Stimulated activated CD4-positive, alpha-beta T cell treated with anti-CD3 and anti-CD28 coated beads, Interleukin-4, amount 100 ng/mL, for 1 hour (primary cell): ENCODE data around the gene ILK.

Experiments
- DNase-seq: peaks from one replicate; pipeline ENCODE4 v3.0.0-alpha.2; 2020

ILK gene

GRCh38 chr11:6638429-6638828 lies 34.9 kb downstream of the ILK start:
- no peak for DNase-seq

DNA sequence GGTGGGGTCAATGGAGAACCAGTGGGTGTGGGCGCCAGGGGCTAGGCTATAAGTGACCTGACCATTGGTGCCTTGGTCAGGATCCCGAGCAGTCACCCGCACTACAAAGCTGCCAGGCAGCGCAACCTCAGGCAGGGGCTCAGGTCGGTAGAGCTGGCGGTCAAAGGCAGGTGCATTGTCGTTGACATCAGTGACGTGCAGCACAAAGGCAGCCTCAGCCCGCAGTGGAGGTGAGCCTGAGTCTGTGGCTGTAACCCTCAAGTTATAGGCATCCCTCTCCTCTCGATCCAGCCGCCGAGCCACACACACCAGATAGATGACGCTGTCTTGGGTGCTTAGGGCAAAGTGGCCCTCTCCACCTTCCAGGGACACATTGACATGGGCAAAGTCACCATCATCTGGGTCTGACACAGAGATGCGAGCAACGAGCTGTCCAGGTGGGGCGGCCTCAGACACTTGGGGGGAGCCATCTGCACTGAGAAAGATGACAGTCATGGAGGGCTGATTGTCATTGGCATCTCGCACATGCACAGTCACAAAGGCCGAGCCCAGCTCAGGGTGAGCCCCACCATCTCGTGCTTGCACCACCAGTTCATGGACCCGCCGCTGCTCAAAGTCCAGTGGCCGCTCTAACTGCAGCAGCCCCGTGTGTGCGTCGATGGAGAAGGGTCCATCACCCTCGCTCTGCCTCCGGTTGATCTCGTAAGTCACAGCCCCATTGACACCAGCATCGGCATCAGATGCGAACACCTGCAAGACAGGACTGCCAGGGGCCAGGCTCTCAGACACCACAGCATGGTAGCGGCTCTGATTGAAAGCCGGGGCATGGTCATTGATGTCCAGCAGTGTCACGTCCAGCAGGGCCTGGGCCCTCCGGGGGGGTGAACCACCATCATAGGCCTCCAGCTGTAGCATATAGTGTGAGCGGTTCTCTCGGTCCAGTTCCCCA lies 36.7 kb downstream of the ILK start:
- DNase-seq = no peak

DNA sequence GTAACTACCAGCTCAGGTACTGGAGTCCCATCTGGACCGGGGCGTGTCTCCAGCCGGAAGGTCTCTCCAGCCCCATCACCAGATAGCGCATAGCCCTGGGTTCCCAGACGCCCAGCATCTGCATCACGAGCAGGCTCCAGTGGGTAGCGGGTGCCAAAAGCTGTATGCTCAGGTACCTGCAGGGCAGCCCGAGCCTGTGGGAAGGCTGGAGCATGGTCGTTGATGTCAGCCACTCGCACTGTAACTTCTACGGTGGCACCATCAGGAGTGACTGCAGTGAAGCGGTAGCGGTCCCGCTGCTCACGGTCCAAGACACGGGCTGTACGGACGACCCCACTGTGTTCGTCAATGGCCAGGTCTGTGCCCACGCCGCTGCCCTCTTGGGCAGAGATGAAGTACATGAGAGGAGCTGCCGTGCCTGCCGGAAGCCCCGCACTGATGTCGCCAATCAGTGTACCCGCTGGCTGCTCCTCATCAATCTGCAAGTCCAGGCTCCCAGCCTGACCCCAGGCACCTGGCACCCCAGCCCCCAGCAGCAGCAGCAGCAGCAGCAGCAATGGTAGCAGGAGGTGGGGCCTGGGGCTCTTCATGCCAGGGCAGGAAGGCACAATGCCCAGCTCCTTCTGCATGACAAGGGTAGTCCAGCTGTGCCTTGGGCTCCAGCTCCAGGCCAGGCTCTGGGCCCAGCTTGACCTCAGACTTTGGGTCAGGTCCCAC lies 37.6 kb downstream of the ILK start:
- DNase-seq = no peak

- no peak for DNase-seq
Observed at GRCh38 chr11:6642957-6643356, 39.4 kb downstream of the ILK start.

GRCh38 chr11:6646071-6646470 lies 42.5 kb downstream of the ILK start:
- no peak for DNase-seq

DNA sequence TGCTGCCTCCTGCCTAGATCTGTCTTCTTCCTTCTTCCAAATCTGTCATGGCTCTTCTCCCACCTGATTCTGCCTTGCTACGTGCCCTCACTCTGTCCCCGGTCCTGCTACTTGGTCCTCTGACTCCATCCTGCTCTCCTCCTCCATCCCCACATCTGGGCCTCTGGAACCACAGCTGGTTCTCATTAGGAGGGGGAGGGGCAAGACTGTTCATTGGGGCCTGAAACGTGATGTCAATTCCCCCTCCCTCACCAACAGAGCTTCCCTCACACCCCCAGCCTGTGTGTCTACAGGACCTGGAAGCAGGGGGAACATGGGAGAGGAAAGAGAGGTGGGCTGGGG lies 43.0 kb downstream of the ILK start:
- DNase-seq = no peak

DNA sequence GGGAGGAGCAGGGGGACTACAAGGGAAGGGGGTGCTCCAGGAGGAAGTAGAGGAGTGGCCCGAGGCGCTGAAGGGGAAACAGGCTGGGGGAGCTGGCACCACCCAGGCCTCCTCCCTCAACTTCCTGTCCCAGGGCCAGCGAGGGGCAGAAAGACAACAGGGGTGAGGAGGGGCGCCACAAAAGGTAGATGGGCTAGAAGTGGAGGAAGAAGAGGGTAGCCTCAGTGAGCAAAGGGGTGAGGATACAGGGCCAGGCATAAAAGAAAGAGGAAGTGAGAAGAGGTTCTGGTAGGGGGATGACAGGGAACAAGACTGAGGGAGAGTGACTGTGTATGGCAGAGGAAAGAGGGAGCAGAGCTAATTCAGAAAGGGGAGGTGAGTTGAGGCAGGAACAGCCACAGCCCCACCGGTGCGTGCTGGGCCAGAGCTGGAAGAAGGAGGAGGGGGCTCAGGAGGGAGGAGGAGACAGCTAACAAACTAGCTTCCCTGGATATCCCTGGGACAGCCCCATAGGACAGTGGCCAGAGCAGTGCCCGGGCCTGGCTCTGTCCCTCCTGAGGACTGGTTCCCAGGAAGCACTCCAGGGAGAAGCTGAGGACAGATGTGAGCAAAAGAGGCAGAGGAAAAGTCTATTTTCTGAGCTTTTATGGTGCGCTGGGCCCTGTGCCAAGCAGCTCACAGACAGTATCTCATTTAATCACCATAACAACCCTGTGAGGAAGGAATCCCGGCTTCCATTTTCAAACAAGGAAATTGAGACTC lies 43.5 kb downstream of the ILK start:
- DNase-seq = peak; percentile 25

DNA sequence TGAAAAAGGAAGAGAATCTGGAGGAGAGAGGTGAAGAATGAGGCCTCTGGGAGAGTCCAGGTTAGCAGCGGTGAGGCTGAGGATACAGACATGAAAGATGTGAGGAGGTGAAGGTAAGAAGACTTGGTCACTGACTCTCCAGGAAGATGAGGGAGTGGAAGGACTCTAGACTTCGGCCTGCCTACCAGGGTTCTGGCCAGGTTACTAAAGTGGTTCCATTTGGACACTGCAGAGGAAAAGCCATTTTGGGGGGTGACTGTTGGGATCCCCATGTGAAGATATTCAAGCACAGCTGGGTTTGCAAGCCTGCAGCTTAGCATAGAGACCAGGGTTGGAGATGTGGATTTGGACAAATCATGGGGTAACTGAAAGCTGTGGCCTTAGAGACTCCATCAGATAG lies 44.3 kb downstream of the ILK start:
- no peak for DNase-seq

- DNase-seq = no peak
Observed at GRCh38 chr11:6648501-6648900, 44.9 kb downstream of the ILK start.

GRCh38 chr11:6650104-6650503 lies 46.5 kb downstream of the ILK start:
- no peak for DNase-seq

DNA sequence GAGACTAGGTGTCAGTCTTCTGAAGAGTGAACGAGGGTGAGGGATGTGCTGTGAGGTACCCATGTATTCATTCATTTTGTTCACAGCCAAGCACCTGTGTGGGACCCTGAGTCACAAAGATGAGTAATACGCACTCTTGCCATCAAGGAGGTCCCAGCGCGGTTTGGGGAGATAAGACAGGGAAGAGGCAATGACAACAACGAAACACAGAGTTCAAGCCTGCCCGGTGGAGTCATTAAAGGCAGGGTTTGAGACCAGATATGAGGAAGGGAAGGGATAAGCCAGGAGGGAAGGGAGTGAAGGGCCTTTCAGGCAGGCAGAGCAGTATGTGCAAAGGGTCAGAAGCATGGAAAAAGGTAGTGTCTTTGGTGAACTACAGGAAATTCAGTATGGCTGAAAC lies 47.4 kb downstream of the ILK start:
- peak; percentile 18 for DNase-seq

- no peak for DNase-seq
Observed at GRCh38 chr11:6652182-6652581, 48.6 kb downstream of the ILK start.

DNA sequence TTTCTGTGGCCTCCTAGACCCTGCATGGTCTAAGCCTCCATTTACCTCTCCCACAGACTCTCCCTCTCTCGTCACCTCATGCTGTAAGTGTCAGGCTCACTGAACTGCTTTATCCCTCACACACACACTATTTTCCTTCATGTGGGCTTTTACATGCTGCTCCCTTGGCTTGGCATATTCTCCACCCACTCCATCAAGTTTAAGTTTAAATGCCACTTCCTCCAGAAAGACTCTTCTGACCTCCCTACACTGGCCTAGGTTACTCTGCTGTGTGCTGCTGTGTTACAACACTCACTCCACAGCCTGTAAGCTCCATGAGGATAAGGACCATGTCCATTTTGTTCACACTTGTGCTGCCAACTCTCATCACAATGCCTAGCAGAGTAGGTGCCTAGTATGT lies 49.5 kb downstream of the ILK start:
- DNase-seq = no peak

DNA sequence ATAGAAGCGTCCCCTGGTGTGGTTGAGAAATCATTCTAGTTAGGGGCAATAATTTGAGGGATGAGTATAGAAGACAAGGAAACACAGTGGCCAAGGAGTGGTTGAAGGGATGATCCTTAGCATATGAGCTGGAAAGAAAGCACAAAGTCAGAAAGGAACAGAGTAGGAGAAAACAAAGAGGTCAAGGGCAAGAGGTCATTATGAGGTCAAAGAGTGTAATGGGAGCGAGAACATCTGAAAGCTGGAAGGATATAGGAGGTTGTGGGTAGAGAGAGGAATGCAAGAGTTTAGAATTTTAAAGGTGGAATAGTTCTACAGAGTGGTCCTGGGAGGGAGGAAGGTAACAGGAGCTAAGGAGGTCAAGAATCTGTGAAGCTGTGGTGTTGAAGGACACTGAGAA lies 50.1 kb downstream of the ILK start:
- DNase-seq = no peak

DNA sequence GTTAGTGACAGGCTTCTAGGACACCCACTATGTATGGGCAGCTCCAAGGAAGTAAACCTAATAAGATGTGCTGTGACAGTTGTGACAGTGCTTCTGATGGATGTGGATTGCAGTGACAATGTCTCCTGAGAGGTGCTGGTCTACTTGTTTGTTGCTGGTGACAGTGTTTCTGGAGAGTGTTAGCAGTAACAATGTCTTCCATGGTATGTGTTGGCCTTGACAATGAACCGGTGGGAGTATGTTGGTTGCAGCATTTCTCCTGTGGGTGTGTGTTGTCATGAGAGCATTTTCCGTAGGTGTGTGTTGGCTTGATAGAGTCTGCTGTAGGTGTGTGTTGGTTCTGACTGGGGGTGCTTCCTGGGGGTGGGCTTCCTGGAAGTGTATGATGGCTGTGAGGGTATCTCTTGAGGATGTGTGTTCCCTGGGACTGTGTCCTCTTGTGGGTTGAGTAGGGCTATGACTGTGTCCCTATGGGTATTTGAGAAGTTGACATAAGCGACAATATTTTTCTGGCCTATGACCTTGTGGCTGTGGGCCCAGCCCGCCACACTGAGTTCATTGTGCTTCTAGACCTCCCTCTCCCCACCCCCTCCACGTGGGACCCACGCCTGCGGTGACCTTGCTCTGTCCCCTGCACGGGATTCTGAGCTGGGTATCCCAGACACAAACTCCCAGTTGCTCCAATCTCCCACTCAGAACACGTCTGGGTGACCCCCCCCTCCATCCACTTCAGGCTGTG lies 50.9 kb downstream of the ILK start:
- DNase-seq = no peak

DNA sequence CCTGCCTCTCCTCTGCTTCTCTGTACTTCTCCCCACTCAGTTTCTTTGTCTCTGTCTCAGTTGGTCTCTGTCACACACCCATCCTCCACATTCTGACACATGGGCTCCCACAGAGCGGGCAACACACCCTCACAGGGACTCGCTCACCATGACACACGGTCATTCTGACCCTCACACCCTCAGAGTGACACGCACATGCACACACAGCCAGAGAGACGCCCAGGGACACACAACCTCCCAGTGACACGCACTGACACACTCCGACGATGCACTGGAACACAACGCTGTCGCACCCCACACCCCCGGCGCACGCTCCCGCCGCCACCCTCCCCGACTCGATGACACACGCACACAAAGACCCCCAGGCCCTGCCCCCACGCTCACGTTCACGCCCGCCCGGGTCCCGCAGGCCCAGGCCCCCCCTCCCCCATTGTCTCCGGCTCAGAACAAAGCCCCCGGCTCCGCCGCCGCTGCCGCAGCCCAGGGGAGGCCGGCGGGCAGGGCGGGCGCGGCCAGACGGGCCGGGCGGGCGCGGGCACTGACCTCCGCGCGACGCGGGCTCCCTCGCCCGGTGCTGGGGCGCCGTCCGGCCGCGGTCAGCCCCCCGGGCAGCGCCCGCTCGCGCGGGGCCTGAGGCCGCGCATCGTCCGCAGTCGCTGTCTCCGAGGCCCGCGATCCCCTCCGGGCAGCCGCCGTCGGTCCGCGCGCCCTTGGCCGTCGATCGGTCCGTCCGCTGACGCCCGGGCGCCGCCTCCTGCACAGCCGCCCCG lies 51.6 kb downstream of the ILK start:
- DNase-seq = peak; percentile 43

DNA sequence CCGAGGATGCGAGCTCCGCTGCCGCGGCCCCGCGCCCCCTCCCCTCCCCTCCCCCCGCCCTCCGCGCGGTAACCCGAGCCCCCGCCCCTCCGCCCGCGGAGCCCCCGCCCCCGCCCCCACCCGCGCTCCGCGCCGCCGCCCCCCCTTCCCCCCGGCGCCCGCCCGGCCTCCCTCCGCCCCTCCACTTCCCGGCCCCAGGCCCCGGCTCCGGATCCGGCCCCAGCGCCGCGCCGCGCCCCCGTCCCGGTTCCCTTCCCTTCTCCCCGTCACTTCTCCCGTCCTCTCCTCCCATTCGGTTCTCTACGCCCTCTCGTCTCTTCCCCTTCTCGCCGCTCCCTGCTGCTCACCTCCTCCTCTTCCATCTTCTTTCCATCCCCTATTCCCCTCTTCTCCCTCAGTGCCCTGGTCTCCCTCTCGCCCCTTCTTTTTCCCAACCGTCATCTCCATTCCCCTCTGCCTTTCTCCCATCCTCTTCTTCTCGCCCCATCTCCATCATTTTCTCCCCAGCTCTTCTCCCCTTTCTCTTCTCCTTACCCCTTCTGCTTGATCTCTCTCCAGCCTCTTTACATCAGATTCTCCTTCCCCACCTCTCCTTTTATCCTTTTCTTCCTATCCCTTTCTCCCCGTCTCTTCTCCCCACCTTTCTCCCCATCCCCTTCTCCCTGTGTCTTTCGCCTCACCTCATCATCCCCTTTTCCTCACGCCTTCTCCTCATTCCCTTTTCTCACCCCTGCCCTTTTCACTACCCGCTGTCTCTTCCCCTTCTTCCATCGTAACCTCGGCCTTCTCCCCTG lies 52.4 kb downstream of the ILK start, which contains the start of gene DCHS1:
Gene DCHS1, minus strand, starts transcription at position 20 of the 794 bp plus-strand sequence. CDS start 14,196 bp downstream, outside the sequence.
- DNase-seq = peak; percentile 19

- no peak for DNase-seq
Observed at GRCh38 chr11:6656584-6656915, 53.0 kb downstream of the ILK start.

DNA sequence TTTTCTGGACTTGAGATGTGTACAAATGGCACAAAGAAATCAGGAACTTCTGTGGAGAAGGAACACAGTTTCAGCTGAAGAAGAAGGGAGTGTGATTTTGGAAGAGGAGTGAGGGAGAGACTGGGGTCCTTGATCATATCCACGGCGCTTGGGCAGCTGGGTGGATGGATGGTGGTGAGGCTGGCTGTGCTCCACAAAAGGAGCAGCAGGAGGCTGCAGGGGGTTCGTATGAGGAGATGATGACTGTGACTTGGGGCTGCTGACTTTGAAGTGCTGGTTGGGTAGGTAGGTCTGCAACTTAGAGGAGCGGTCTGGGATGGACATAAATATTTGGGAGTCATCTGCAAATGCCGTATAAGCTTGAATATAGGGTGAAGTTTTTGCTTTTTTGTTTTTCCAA lies 53.4 kb downstream of the ILK start:
- DNase-seq = no peak

GRCh38 chr11:6657346-6657745 lies 53.8 kb downstream of the ILK start:
- no peak for DNase-seq

DNA sequence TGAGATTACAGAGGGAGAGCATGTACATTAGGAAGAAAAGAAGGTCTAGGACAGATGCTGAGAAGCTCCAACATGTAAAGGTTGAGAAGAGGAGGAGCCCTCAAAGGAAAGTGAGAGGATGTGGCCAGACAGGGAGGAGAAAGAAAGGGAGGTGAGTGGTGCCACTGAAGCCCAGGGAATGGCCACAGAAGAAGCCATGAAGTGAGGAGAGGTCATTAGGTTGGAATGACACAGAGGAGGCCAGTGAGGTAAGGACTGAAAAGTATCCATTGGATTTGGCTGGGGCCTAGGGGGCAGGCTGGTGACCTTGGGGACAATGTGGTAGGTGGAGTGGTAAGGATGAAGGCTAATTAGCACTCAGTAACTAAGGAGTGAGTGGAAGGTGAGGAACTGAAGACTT lies 55.1 kb downstream of the ILK start:
- no peak for DNase-seq
